Neural progenitor cell (in vitro differentiated cells): Measurements from ENCODE around the gene CAMK1D. TPM values are rescaled to one million over a fixed set of nuclear protein-coding genes. Genes with fewer than 3 reads are reported as not detected.
A peak's percentile ranks its signal among the peaks of the same experiment; 100 is the strongest.

Experiments
- DNase-seq: peaks from one replicate; pipeline ENCODE4 v3.0.0-alpha.2; 2016; ENCODE audit warnings: low spot score
- H2AFZ ChIP-seq: fragments of 200-600 bp; sonication (generic); replicated peaks from 2 replicates; pipeline ENCODE4 v1.6.1; 2016; ENCODE audit warnings: antibody characterized with exemption
- H3F3A ChIP-seq: fragments of 200-600 bp; sonication (generic); 2 replicates; pipeline ENCODE4 v1.6.1; 2016; ENCODE audit warnings: antibody characterized with exemption, low read depth
- H3K27ac ChIP-seq: fragments of 200-600 bp; sonication (generic); 2 replicates; pipeline ENCODE4 v1.5.1; 2016; ENCODE audit warnings: mild to moderate bottlenecking
- H3K27me3 ChIP-seq: fragments of 200-600 bp; sonication (generic); 2 replicates; pipeline ENCODE4 v1.6.1; 2016; ENCODE audit warnings: mild to moderate bottlenecking, moderate library complexity
- H3K36me3 ChIP-seq: fragments of 200-600 bp; sonication (generic); 2 replicates; pipeline ENCODE4 v1.5.1; 2016
- H3K4me1 ChIP-seq: fragments of 200-600 bp; sonication (generic); 2 replicates; pipeline ENCODE4 v1.6.1; 2016; ENCODE audit warnings: mixed run types
- H3K4me2 ChIP-seq: fragments of 200-600 bp; sonication (generic); 2 replicates; pipeline ENCODE4 v1.6.1; 2016
- H3K4me3 ChIP-seq: fragments of 200-600 bp; sonication (generic); 2 replicates; pipeline ENCODE4 v1.5.1; 2016
- H3K79me2 ChIP-seq: fragments of 200-600 bp; sonication (generic); 2 replicates; pipeline ENCODE4 v1.6.1; 2016; ENCODE audit warnings: low read depth
- H3K9ac ChIP-seq: fragments of 200-600 bp; sonication (generic); 2 replicates; pipeline ENCODE4 v1.6.1; 2016
- H3K9me3 ChIP-seq: fragments of 200-600 bp; sonication (generic); 2 replicates; pipeline ENCODE4 v1.5.1; 2016; ENCODE audit warnings: low read depth
- H4K20me1 ChIP-seq: fragments of 200-600 bp; sonication (generic); 2 replicates; pipeline ENCODE4 v1.6.1; 2016; ENCODE audit warnings: low read depth
- H3K27ac Mint-ChIP-seq: 3 replicates; pipeline ENCODE4 v1.8.0; 2021; ENCODE audit warnings: mixed read lengths
- H3K27me3 Mint-ChIP-seq: 2 replicates; pipeline ENCODE4 v1.8.0; 2022; ENCODE audit warnings: low read depth, mild to moderate bottlenecking, inconsistent platforms, moderate library complexity, mixed read lengths; ENCODE audit not compliant: insufficient read depth
- H3K36me3 Mint-ChIP-seq: 3 replicates; pipeline ENCODE4 v1.8.0; 2021; ENCODE audit warnings: mixed read lengths
- H3K4me1 Mint-ChIP-seq: 3 replicates; pipeline ENCODE4 v1.8.0; 2021; ENCODE audit warnings: mixed read lengths
- H3K4me3 Mint-ChIP-seq: 3 replicates; pipeline ENCODE4 v1.8.0; 2021; ENCODE audit warnings: mild to moderate bottlenecking, moderate library complexity, mixed read lengths
- H3K9me3 Mint-ChIP-seq: 3 replicates; pipeline ENCODE4 v1.8.0; 2020; ENCODE audit warnings: mixed read lengths
- EZH2 ChIP-seq: fragments of 200-600 bp; sonication (generic); IDR thresholded peaks from 2 replicates; pipeline ENCODE4 v1.6.1; 2017; ENCODE audit warnings: antibody characterized with exemption, mild to moderate bottlenecking, moderate library complexity
- EZH2phosphoT487 ChIP-seq: fragments of 200-600 bp; sonication (generic); IDR thresholded peaks from 2 replicates; pipeline ENCODE4 v1.6.1; 2017; ENCODE audit warnings: antibody characterized with exemption
- total RNA-seq: library from RNA; depleted of rRNA; stranded (reverse); fragments of >200 nt; gene quantifications from 2 replicates; pipeline ENCODE4 v1.2.3, GENCODE V29; 2015; ENCODE audit warnings: low replicate concordance
- TF ChIP-seq, protein P1 (sequence below): fragments of 200-600 bp; sonication (generic); IDR thresholded peaks from 2 replicates; pipeline ENCODE4 v1.5.1; 2017; ENCODE audit warnings: antibody characterized with exemption, mild to moderate bottlenecking

CAMK1D gene
- total RNA-seq, 1 donor from 2014 or later: 7.6 TPM

DNA sequence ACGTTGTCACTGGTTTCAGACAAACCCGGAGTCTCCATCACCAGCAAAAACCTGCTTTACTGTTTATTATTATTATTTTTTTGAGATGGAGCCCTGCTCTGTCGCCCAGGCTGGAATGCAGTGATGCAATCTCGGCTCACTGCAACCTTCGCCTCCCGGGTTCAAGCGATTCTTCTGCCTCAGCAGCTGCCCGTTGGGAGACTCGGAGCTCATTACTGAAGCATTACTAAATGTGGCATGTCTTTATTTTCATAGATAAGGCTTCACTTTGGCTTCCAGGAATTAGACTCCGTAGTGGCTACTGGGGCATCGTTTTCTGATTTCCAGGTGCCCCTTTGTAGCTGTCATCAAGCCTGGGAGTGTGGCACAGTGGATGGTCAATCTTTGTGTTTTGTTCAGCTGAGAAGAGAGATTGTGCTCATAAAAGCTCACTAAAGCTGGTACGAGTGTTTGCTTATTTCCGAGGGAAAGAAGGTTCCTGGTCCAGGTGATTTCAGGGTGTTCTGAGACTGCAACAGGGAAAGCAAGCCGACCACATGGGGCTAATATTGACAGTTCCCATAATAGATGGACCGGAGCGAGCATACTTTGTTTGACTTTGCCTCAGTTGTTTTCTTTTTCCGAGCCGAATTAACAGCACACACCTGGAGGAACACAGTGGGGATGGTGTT is 163.1 kb downstream of the CAMK1D start:
- H3K79me2 ChIP-seq: no peaks in the 10 kb centered on the region
- no peak overlapping the region for H3K9ac ChIP-seq
- no peak for DNase-seq
- H3K27me3 Mint-ChIP-seq: peaks cover 4% of the 10 kb centered on the region
- no peak overlapping the region for H3K4me3 Mint-ChIP-seq
- H3K9me3 Mint-ChIP-seq: peaks cover 2% of the 10 kb centered on the region
- TF ChIP-seq, protein P1, sequence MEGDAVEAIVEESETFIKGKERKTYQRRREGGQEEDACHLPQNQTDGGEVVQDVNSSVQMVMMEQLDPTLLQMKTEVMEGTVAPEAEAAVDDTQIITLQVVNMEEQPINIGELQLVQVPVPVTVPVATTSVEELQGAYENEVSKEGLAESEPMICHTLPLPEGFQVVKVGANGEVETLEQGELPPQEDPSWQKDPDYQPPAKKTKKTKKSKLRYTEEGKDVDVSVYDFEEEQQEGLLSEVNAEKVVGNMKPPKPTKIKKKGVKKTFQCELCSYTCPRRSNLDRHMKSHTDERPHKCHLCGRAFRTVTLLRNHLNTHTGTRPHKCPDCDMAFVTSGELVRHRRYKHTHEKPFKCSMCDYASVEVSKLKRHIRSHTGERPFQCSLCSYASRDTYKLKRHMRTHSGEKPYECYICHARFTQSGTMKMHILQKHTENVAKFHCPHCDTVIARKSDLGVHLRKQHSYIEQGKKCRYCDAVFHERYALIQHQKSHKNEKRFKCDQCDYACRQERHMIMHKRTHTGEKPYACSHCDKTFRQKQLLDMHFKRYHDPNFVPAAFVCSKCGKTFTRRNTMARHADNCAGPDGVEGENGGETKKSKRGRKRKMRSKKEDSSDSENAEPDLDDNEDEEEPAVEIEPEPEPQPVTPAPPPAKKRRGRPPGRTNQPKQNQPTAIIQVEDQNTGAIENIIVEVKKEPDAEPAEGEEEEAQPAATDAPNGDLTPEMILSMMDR: no peak
- no peak for TF ChIP-seq EZH2phosphoT487
- no peak for TF ChIP-seq EZH2
- peak overlapping the region; percentile 9 for H3K4me2 ChIP-seq
- no peaks in the 10 kb centered on the region for H3K36me3 ChIP-seq
- H3F3A ChIP-seq: peaks cover 7% of the 10 kb centered on the region
- H3K27ac ChIP-seq: peak overlapping the region; percentile 37
- H3K4me1 ChIP-seq: peaks cover 15% of the 10 kb centered on the region
- no peak overlapping the region for H2AFZ ChIP-seq
- peaks cover 31% of the 10 kb centered on the region for H3K4me1 Mint-ChIP-seq
- peaks cover 4% of the 10 kb centered on the region for H3K36me3 Mint-ChIP-seq
- no peaks in the 10 kb centered on the region for H3K27me3 ChIP-seq
- H3K9me3 ChIP-seq: no peaks in the 10 kb centered on the region
- no peak overlapping the region for H3K27ac Mint-ChIP-seq
- no peaks in the 10 kb centered on the region for H4K20me1 ChIP-seq
- H3K4me3 ChIP-seq: no peak overlapping the region

DNA sequence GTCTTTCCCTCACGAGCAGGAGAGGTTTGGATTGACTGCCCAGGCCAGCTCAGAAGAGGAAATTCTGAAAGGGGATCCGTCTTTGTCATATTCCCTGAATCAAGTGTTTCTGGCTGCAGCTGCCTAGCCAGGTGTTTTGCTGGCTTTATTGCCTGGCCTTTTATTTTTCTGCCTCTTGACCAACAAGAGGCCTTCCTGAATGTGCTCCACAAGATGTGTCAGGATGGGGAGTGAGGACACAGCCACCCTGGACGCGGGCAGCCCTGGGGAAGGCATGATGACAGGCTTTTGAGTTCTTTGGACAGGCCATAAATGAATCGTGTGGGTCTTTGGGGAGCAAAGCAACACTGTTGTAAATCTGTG is 163.6 kb downstream of the CAMK1D start:
- no peak overlapping the region for H3K9ac ChIP-seq

DNA sequence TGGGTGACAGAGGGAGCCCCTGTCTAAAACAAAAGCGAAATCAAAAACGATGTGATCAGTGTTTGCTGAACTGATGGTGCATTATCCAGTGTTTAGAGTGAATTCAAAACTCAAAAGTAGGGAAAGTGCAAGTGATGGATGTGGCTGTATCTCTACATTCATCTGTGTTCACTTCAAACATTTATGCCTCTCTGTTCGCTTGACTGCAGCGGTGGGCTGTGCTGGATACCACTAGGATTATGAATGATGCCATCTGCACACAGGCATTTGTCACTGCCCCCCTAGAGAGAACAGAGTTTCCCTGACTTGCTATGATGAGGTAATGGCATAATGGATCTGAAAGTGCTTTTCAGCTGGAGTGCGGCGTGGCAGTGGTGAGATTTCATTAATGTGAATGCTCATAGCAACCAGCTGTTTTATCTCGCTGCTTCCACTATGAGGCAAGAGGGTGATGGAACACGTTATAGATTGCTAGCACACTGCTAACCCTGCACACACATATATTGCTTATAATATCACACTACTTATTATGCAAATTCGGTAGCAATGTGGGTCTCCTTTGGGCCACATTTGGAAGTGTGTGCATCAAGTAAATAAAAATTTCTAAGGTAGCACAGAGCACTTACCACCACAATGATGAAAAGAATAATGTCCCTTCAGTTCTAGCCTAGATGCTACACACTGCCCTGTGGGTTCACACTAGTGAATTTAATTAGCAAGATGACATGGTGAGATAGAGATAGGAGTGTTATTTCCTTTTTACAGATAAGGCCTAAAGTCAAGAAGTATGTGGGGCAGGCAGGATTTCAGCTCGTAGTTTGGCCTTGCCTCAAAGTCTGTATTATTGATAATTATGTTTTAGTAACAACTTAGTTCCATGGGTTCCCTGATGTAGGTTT is 164.7 kb downstream of the CAMK1D start:
- H3K4me3 Mint-ChIP-seq: no peak overlapping the region
- no peak overlapping the region for H3K4me3 ChIP-seq
- no peaks in the 10 kb centered on the region for H3K36me3 ChIP-seq
- no peak overlapping the region for H3K9ac ChIP-seq
- no peak overlapping the region for H3K4me2 ChIP-seq
- no peak overlapping the region for H3K27ac Mint-ChIP-seq
- no peaks in the 10 kb centered on the region for H3K9me3 Mint-ChIP-seq
- no peak overlapping the region for H3K27ac ChIP-seq
- H3K27me3 ChIP-seq: no peaks in the 10 kb centered on the region
- no peaks in the 10 kb centered on the region for H3K9me3 ChIP-seq
- no peaks in the 10 kb centered on the region for H3K36me3 Mint-ChIP-seq
- H3K27me3 Mint-ChIP-seq: no peaks in the 10 kb centered on the region
- H4K20me1 ChIP-seq: no peaks in the 10 kb centered on the region
- H3K4me1 Mint-ChIP-seq: peaks cover 19% of the 10 kb centered on the region
- no peak for DNase-seq
- no peaks in the 10 kb centered on the region for H3K79me2 ChIP-seq
- no peak for TF ChIP-seq EZH2phosphoT487
- TF ChIP-seq EZH2: no peak
- TF ChIP-seq, protein P1: no peak
- no peaks in the 10 kb centered on the region for H3F3A ChIP-seq
- H3K4me1 ChIP-seq: peaks cover 11% of the 10 kb centered on the region
- no peak overlapping the region for H2AFZ ChIP-seq

More for the DNA sequence above, 163.6 kb downstream of the CAMK1D start:
- Histone ChIP-seq H3K4me3 (no peak overlapping the region), H3K9me3 (no peaks in the 10 kb centered on the region), H4K20me1 (no peaks in the 10 kb centered on the region), H3K36me3 (no peaks in the 10 kb centered on the region), H3K4me2 (peak overlapping the region; percentile 9), H3K27me3 (no peaks in the 10 kb centered on the region), H2AFZ (no peak overlapping the region), H3F3A (peaks cover 4% of the 10 kb centered on the region), H3K4me1 (peaks cover 11% of the 10 kb centered on the region), H3K27ac (peak overlapping the region; percentile 37), H3K79me2 (no peaks in the 10 kb centered on the region)
- peaks cover 4% of the 10 kb centered on the region for H3K27me3 Mint-ChIP-seq
- H3K9me3 Mint-ChIP-seq: peaks cover 2% of the 10 kb centered on the region
- no peak for DNase-seq
- peaks cover 26% of the 10 kb centered on the region for H3K4me1 Mint-ChIP-seq
- TF ChIP-seq EZH2: no peak
- no peak for TF ChIP-seq EZH2phosphoT487
- no peak overlapping the region for H3K27ac Mint-ChIP-seq
- H3K4me3 Mint-ChIP-seq: no peak overlapping the region
- peaks cover 4% of the 10 kb centered on the region for H3K36me3 Mint-ChIP-seq

DNA sequence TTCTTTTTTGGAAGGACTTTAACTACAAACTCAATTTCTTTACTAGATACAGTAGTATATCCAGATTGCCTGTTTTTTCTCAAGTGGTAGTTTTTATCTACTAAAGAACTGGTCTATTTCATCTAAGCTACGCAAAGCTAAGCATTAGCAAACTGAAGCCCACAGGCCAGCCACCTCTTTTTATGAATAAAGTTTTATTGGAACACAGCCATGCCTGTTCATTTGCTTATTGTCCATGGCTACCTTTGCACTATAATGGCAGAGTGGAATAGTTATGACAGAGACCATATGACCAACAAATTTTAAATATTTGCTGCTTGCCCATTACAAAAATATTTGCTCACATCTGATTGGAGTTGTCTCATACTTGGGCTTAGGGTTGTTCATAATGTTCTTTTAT is 168.7 kb downstream of the CAMK1D start:
- Mint-ChIP-seq H3K9me3 (peaks cover 10% of the 10 kb centered on the region), H3K4me1 (peaks cover 4% of the 10 kb centered on the region), H3K27ac (no peak overlapping the region), H3K27me3 (no peaks in the 10 kb centered on the region), H3K4me3 (no peak overlapping the region), H3K36me3 (no peaks in the 10 kb centered on the region)
- H3F3A ChIP-seq: no peaks in the 10 kb centered on the region
- no peak overlapping the region for H2AFZ ChIP-seq
- no peaks in the 10 kb centered on the region for H3K79me2 ChIP-seq
- no peak overlapping the region for H3K4me2 ChIP-seq
- no peaks in the 10 kb centered on the region for H3K27me3 ChIP-seq
- H3K9ac ChIP-seq: no peak overlapping the region
- DNase-seq: no peak
- H3K36me3 ChIP-seq: no peaks in the 10 kb centered on the region
- no peak overlapping the region for H3K4me3 ChIP-seq
- TF ChIP-seq EZH2phosphoT487 (no peak), EZH2 (no peak)
- TF ChIP-seq, protein P1: no peak
- H4K20me1 ChIP-seq: no peaks in the 10 kb centered on the region
- H3K27ac ChIP-seq: no peak overlapping the region
- no peaks in the 10 kb centered on the region for H3K9me3 ChIP-seq
- peaks cover 4% of the 10 kb centered on the region for H3K4me1 ChIP-seq
